ENCODE measurements around the gene FBXL12.
A peak's percentile ranks its signal among the peaks of the same experiment; 100 is the strongest.
"Not testable (repeated sequence)": the region's sequence is repeated elsewhere in the genome, so short reads cannot be mapped to it uniquely, and the experiment has no call there.

The FBXL12 gene

GRCh38 chr19:9818734-9819595 lies at the start of gene FBXL12:
TSS of gene FBXL12 (minus strand) at chr19:9819079. CDS start at chr19:9818813, 266 bp downstream.
- peak; percentile 90 for DNase-seq (ENCODE audit: low spot score)

DNA sequence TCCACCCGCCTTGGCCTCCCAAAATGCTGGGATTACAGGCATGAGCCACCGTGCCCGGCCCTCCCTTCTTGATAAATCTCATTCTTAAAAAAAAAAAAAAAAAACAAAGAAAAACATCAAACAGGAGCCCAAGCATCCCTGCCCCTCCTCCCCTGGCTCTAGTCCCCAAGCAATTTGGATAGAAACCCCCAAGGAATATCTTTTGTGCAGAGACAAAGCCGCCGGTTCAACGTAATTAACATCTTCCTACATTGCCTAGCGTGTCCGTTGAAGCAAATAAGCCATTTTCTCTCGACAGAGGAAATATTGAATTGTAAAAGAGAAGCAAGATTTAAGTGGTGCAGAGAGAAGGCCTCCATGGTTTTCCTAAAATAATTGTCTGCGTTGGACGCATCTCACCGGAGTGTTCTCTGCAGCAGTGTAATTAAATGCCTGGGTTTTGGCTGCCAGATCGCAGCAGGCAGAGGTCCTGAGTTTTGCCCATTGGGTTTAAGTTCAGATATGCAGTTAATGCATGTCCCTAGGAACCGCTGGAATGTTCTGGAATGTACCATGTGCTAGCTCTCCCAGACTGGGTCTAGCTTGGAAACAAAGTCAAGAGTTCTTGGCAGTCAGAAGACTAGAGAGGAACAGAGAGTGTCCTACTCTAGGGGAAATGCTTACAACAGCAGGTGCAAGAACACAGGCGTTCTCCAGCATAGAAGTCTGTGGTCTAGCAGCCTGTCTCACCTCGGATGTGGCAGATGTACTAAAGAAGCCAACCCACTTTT lies 47.0 kb upstream of the FBXL12 start:
- DNase-seq (ENCODE audit: low spot score): no peak

DNA sequence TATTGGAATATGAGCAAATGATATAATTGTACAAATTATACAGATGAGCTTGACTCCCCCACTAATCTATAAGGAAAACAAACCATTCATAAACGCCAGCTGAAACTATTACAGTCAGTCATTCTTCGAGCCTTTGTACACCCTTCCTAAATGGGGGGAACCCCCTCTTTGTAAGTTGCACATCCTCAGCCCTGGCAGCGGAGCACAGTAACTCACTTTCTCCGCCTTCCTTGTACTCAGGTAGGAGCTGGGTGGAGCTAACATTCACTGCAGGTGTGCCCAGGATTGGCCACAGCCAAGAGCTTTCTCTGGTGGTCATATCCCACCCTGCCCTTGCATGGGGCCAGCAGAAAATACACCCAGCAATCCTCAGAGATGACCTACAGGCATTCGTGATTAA lies 44.9 kb upstream of the FBXL12 start:
- DNase-seq (ENCODE audit: low spot score): no peak

- DNase-seq (ENCODE audit: low spot score): no peak
Measured at GRCh38 chr19:9862938-9863337, 44.1 kb upstream of the FBXL12 start.

- no peak for DNase-seq (ENCODE audit: low spot score)
Measured at GRCh38 chr19:9861503-9861902, 42.6 kb upstream of the FBXL12 start.

DNA sequence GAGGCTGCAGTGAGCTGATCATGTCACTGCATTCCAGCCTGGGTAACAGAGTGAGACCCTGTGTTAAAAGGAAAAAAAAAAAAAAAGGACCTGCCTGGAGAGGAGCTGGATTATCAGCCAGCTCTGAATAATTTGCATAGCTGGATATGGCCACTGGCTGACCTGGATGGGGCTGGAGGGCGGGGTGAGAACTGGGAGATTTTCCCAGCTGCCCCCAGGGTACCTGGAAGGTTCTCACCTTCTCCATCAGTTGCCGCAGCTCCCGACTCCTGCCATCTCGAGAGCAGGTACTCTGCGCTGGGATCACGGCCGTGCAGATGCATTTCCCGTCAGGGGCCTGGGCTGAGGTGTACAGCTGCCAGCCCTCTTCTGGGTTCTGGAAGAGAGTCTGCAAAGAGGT lies 41.5 kb upstream of the FBXL12 start:
- DNase-seq (ENCODE audit: low spot score): no peak

GRCh38 chr19:9858766-9859165 lies 39.9 kb upstream of the FBXL12 start:
- no peak for DNase-seq (ENCODE audit: low spot score)

- no peak for DNase-seq (ENCODE audit: low spot score)
Measured at GRCh38 chr19:9857920-9858746, 39.3 kb upstream of the FBXL12 start.

DNA sequence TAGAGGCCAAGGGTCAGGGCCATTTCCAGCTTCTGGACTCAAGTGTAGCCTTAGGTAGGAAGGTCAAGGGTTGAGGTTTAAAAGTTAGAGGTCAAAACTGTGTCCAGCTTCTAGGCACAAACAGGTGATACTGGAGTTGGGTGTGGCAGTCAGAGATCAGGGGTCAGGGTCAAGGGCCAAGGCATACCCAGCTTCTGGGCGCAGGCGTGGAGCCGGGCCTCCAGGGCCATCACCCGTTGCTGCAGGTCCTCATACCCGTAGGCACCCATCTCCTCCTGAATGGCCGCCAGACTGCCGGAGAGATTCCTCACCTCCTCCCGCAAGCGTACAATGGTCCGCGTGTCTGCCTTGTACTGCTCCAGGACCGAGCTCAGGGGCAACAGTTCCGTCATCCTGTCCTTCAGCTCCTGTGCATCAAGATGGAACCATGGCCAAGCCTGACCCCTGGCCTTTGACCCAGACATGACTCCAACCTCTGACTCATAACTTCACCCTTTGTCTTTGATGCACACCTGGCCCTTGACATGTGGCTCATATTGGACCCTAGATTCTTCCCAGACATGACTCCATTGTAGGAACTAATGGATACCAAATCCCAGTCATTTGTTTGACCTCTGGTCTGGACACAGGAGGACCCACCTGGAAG lies 38.3 kb upstream of the FBXL12 start:
- no peak for DNase-seq (ENCODE audit: low spot score)

GRCh38 chr19:9856609-9857008 lies 37.7 kb upstream of the FBXL12 start:
- DNase-seq (ENCODE audit: low spot score): no peak

DNA sequence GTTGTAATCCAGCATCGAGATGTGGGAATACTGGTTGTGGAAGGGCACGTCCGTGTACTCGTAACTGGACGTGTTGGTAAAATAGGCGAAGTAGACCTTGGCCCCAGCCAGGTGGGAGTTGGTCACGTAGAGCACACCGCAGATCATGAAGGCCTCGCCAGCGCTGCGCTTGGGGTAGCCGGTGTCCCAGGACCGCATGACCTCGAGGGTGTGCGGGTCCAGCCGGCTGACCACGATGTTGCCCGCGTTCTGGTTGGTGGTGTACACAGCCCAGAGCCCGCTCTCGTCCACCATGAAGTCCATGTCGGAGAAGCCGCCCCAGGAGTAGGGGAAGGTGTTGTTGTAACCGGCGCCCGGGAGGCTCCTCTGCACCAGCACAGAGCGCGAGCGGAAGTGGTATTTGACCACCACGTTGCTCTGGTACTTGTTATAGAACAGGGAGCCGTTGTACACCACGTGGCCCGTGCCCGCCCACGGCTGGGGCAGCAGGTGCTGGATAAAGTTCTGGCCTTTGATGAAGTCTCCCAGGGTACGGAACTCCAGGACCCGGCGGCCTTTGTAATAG lies 35.5 kb upstream of the FBXL12 start:
- no peak for DNase-seq (ENCODE audit: low spot score)

GRCh38 chr19:9850235-9850959 lies 31.5 kb upstream of the FBXL12 start:
- DNase-seq (ENCODE audit: low spot score): no peak

DNA sequence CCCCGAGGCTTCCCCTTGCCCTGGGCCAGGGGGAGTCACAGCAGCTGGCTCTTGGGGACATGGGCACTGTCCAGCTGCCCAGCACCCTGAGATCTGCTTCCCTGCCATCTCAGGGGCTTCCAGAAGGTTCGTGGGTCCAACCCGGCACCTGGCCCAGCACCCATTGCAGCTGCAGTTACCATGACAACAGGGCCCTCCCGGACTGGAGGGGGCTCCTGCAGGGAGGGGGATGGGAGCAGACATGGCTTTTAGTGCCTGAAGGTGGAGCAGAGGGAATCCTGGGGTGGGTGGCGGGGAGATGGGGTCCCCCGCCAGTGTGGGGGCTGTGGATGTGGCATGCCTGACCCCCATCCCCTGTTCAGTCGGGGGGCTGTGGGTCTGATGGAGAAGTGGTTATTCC lies 30.9 kb upstream of the FBXL12 start:
- no peak for DNase-seq (ENCODE audit: low spot score)

- no peak for DNase-seq (ENCODE audit: low spot score)
Measured at GRCh38 chr19:9848762-9849161, 29.9 kb upstream of the FBXL12 start.

- DNase-seq (ENCODE audit: low spot score): peak; percentile 86
Measured at GRCh38 chr19:9848060-9848459, 29.2 kb upstream of the FBXL12 start.

- peak; percentile 85 for DNase-seq (ENCODE audit: low spot score)
Measured at GRCh38 chr19:9847087-9847671, 28.3 kb upstream of the FBXL12 start.

- DNase-seq (ENCODE audit: low spot score): not testable (repeated sequence)
Measured at GRCh38 chr19:9843626-9844273, 24.9 kb upstream of the FBXL12 start.

DNA sequence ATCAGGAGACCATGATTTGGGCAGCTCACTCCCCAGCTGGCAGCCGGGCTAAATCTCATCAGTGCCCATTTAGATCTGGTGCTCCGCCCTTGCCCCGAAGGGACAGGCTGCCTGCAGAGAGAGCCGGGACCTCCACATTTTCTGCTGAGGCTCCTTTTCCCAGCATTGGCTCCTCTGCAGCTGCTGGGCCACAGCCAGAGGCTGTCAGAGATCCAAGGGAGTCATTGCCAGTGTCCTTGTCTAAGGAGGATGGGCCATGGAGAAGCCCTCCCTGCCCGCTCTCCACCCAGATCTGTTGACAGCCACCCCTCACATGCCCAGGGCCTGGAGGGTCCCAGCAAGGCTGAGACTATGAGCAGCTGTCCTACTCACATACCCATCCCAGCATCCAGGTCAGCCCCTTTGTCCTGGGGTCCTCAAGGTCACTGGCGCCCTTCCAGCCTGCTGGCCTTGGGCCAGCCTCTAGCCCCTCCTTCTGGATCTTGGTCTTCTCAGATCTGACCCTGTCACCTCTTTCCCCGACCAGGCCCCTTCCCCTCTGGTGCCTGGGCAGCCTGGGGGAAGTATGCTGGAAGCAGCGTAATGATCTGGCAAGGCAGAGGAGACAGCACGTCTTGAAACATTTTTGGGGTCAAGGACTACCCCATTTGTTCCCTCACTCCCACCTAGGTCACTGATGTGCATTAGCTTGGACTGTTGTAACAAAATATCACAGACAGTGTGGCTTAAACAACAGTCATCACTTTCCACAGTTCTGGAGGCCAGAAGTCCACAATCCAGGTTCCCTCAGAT lies 24.2 kb upstream of the FBXL12 start:
- no peak for DNase-seq (ENCODE audit: low spot score)

DNA sequence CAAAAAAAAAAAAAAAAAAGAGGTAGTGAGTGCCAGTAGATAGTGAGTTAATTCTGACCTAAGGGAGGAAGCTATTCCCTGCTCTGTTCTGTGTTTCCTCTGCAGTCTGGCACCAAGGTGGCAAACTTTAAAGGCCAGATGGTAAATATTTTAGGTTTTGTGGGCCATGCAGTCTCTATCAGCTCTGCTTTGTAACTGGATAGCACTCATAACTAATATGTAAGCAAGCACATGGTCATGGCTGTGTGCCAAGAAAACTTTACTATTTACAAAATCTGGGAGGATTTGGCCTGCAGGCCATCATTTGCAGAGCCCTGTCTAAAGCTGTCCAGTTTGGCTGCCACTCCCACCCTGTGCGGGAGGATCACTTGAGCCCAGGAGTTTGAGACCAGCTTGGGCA lies 20.5 kb upstream of the FBXL12 start:
- DNase-seq (ENCODE audit: low spot score): no peak
